ENCODE measurements around the gene PLCH1.

The PLCH1 gene

DNA sequence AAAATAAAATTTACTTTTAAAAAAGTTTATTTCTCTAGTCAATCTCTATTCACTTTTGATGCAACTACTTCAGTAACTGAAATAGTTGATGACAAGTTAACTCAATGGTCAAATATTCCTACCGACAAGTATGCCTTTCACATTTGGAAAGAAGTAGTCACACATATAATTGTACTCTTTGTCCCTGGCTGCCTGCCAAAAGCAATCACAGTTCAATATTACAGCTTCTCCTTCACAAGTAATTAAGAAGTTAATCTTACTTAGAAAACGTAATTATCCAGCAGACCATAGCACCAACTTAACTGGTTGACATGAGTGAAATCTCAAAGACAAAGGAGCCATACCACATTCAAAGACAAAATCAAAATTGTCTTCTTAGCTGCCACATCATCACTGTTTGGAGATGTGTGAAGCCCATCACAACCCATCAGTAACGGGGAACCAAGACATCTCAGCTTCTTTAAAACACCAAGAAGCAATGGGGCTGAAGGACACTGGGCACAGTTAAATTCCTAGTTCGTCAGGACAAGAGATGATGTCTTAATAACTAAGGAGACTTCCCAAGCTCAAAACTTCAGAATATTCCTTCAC is 86.1 kb downstream of the PLCH1 start:
- TF ChIP-seq SIN3A (IDR thresholded peaks at IDR 0.05; ENCODE audit: borderline replicate concordance, insufficient read depth, low read length), result no peak
- no peak for TF ChIP-seq FOXP2 (optimal IDR thresholded peaks at IDR 0.05; ENCODE audit: borderline replicate concordance, extremely low read depth, extremely low read length, insufficient read depth)
- TF ChIP-seq, protein P1, sequence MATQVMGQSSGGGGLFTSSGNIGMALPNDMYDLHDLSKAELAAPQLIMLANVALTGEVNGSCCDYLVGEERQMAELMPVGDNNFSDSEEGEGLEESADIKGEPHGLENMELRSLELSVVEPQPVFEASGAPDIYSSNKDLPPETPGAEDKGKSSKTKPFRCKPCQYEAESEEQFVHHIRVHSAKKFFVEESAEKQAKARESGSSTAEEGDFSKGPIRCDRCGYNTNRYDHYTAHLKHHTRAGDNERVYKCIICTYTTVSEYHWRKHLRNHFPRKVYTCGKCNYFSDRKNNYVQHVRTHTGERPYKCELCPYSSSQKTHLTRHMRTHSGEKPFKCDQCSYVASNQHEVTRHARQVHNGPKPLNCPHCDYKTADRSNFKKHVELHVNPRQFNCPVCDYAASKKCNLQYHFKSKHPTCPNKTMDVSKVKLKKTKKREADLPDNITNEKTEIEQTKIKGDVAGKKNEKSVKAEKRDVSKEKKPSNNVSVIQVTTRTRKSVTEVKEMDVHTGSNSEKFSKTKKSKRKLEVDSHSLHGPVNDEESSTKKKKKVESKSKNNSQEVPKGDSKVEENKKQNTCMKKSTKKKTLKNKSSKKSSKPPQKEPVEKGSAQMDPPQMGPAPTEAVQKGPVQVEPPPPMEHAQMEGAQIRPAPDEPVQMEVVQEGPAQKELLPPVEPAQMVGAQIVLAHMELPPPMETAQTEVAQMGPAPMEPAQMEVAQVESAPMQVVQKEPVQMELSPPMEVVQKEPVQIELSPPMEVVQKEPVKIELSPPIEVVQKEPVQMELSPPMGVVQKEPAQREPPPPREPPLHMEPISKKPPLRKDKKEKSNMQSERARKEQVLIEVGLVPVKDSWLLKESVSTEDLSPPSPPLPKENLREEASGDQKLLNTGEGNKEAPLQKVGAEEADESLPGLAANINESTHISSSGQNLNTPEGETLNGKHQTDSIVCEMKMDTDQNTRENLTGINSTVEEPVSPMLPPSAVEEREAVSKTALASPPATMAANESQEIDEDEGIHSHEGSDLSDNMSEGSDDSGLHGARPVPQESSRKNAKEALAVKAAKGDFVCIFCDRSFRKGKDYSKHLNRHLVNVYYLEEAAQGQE (IDR thresholded peaks at IDR 0.05; ENCODE audit: insufficient read depth in 1 of 2, low read depth in 2 of 2, low read length in 2 of 2), result no peak
- no peak for TF ChIP-seq TAF1 (IDR thresholded peaks at IDR 0.05; ENCODE audit: borderline replicate concordance, insufficient read depth, low read length)
- TF ChIP-seq POLR2AphosphoS5 (IDR thresholded peaks at IDR 0.05; ENCODE audit: low read depth, low read length), result no peak

DNA sequence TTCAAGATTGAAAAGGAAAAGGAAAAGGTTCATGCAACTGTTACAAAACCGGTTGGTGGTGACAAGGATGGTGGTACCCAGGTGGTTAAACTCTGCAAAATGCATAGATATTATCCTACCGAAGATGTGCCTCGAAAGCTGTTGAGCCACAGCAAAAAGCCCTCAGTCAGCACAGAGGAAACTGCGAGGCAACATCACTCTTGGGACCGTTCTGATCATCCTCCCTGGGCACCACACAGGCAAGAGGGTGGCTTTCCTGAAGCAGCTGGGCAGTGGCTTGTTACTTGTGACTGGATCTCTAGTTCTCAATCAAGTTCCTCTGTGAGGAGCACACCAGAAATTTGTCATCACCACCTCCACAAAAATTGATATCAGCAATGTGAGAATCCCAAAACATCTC is 86.9 kb downstream of the PLCH1 start:
- no peak for TF ChIP-seq FOXP2 (optimal IDR thresholded peaks at IDR 0.05; ENCODE audit: borderline replicate concordance, extremely low read depth, extremely low read length, insufficient read depth)
- TF ChIP-seq, protein P1 (IDR thresholded peaks at IDR 0.05; ENCODE audit: insufficient read depth in 1 of 2, low read depth in 2 of 2, low read length in 2 of 2), result no peak
- TF ChIP-seq TAF1 (IDR thresholded peaks at IDR 0.05; ENCODE audit: borderline replicate concordance, insufficient read depth, low read length), result no peak
- TF ChIP-seq POLR2AphosphoS5 (IDR thresholded peaks at IDR 0.05; ENCODE audit: low read depth, low read length), result no peak
- no peak for TF ChIP-seq SIN3A (IDR thresholded peaks at IDR 0.05; ENCODE audit: borderline replicate concordance, insufficient read depth, low read length)

DNA sequence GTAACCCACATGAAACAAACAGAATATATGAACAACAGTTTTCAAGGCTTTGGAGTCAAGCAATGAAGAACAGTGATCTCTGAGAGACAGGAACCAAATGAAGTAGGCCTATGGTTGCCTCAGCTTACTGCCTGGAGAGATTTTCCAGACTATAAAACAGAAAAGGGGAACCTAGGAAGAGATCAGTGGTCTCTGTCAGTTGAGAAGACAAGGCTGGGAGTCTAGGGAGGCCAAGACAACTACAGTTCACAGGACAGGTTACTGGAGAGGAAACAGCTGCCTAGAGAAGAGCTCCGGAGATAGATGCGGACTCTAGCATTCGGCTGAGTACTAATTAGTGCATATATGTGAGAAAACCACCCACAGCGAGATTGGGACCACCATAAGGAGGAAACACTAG is 87.7 kb downstream of the PLCH1 start:
- TF ChIP-seq SIN3A (IDR thresholded peaks at IDR 0.05; ENCODE audit: borderline replicate concordance, insufficient read depth, low read length) (no peak), FOXP2 (optimal IDR thresholded peaks at IDR 0.05; ENCODE audit: borderline replicate concordance, extremely low read depth, extremely low read length, insufficient read depth) (no peak), POLR2AphosphoS5 (IDR thresholded peaks at IDR 0.05; ENCODE audit: low read depth, low read length) (no peak), TAF1 (IDR thresholded peaks at IDR 0.05; ENCODE audit: borderline replicate concordance, insufficient read depth, low read length) (no peak)
- TF ChIP-seq, protein P1 (IDR thresholded peaks at IDR 0.05; ENCODE audit: insufficient read depth in 1 of 2, low read depth in 2 of 2, low read length in 2 of 2), result no peak

DNA sequence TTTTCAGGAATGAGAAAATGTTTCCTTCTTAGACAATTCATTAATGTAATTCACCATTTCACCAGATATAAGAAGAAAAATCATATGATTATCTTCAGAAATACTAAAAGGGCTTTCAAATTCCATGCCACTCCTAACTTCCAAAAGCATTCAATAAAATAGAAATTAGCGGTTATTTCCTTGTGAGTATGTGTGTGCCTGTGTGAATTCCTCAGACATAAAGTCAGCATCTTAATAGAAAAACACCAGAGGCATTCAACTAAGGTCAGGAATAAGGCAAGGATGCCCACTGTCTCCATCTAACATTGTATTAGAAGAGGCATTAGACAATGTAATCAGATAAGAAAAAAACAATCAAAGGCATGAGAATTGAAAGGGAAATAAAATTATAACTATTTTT is 88.4 kb downstream of the PLCH1 start:
- TF ChIP-seq FOXP2 (optimal IDR thresholded peaks at IDR 0.05; ENCODE audit: borderline replicate concordance, extremely low read depth, extremely low read length, insufficient read depth) (no peak), TAF1 (IDR thresholded peaks at IDR 0.05; ENCODE audit: borderline replicate concordance, insufficient read depth, low read length) (no peak), SIN3A (IDR thresholded peaks at IDR 0.05; ENCODE audit: borderline replicate concordance, insufficient read depth, low read length) (no peak), POLR2AphosphoS5 (IDR thresholded peaks at IDR 0.05; ENCODE audit: low read depth, low read length) (no peak)
- TF ChIP-seq, protein P1 (IDR thresholded peaks at IDR 0.05; ENCODE audit: insufficient read depth in 1 of 2, low read depth in 2 of 2, low read length in 2 of 2), result no peak
